LNCaP clone FGC (cell line): ENCODE measurements around the gene TOR4A.

ENCODE experiments used
- DNase-seq: peaks from one replicate; pipeline ENCODE4 v3.0.0-alpha.2; 2011; ENCODE audit warnings: low read depth
- H3K4me3 ChIP-seq: 2 replicates; pipeline ENCODE4 v1.5.1; 2011; ENCODE audit warnings: mild to moderate bottlenecking, low read depth, low read length, control low read depth
- CTCF ChIP-seq: IDR thresholded peaks from 2 replicates; pipeline ENCODE4 v1.5.1; 2012; ENCODE audit warnings: mild to moderate bottlenecking; ENCODE audit not compliant: control insufficient read depth, insufficient read depth; ENCODE audit errors: extremely low read depth

The TOR4A gene

GRCh38 chr9:137316012-137316981, 38.8 kb downstream of the TOR4A start:
- no peak overlapping the region for H3K4me3 ChIP-seq
- no peak for TF ChIP-seq CTCF
- DNase-seq: no peak

- no peak for TF ChIP-seq CTCF
- H3K4me3 ChIP-seq: no peak overlapping the region
- no peak for DNase-seq
These were observed 39.6 kb downstream of the TOR4A start for GRCh38 chr9:137317021-137317717.

- DNase-seq: no peak
- TF ChIP-seq CTCF: no peak
- no peak overlapping the region for H3K4me3 ChIP-seq
These were observed 40.4 kb downstream of the TOR4A start for GRCh38 chr9:137317718-137318511.

- H3K4me3 ChIP-seq: no peak overlapping the region
- TF ChIP-seq CTCF: no peak
- DNase-seq: no peak
These were observed 41.1 kb downstream of the TOR4A start for GRCh38 chr9:137318602-137319001.

- no peak for TF ChIP-seq CTCF
- H3K4me3 ChIP-seq: no peak overlapping the region
- no peak for DNase-seq
These were observed 41.6 kb downstream of the TOR4A start for GRCh38 chr9:137319011-137319738.
